Ascending aorta (tissue), 2 donors: ENCODE data around the gene RFTN1. TPM values are rescaled to one million over a fixed set of nuclear protein-coding genes. Genes with fewer than 3 reads are reported as not detected.

Experiments used
- DNase-seq, 2 donors: peaks; one replicate each; pipeline ENCODE4 v3.0.0-alpha.2; 2019; ENCODE audit warnings: low spot score in 2 of 2
- H3K27ac ChIP-seq, 2 donors: fragments of 200-600 bp; sonication (generic); one replicate each; pipeline ENCODE4 v1.5.1; 2016 to 2017; ENCODE audit warnings: mild to moderate bottlenecking in 1 of 2
- H3K27me3 ChIP-seq: fragments of 200-600 bp; sonication (generic); one replicate; pipeline ENCODE4 v1.5.1; 2017
- H3K36me3 ChIP-seq, 2 donors: fragments of 200-600 bp; sonication (generic); one replicate each; pipeline ENCODE4 v1.5.1; 2016
- H3K4me1 ChIP-seq, 2 donors: fragments of 200-600 bp; sonication (generic); one replicate each; pipeline ENCODE4 v1.5.1; 2016 to 2017; ENCODE audit warnings: mild to moderate bottlenecking in 1 of 2
- H3K4me3 ChIP-seq, 2 donors: fragments of 200-600 bp; sonication (generic); one replicate each; pipeline ENCODE4 v1.5.1; 2016 to 2017; ENCODE audit warnings: mild to moderate bottlenecking in 1 of 2
- H3K9me3 ChIP-seq, 2 donors: fragments of 200-600 bp; sonication (generic); one replicate each; pipeline ENCODE4 v1.5.1; 2016
- intact Hi-C: fragments of 100-400 bp; cut with DNase I; formaldehyde crosslinking; loops from one replicate; pipeline ENCODE4 v1.15.1; 2023
- total RNA-seq: library from RNA; depleted of rRNA; stranded (reverse); fragments of >200 nt; gene quantifications from one replicate; pipeline ENCODE4 v1.1.0, GENCODE V29; 2016
- TF ChIP-seq, protein P1 (sequence below), 3 experiments: fragments of 200-600 bp in 2 of 3; fragments of 450-650 bp in 1 of 3; sonication (generic) in 2 of 3; IDR thresholded peaks; one replicate each; pipeline ENCODE4 v1.5.1; 2016 to 2019; ENCODE audit warnings: antibody characterized with exemption in 3 of 3, mild to moderate bottlenecking in 1 of 3, moderate library complexity in 1 of 3

The RFTN1 gene
- total RNA-seq, 1 donor from 2014 or later = 72.6 TPM

DNA sequence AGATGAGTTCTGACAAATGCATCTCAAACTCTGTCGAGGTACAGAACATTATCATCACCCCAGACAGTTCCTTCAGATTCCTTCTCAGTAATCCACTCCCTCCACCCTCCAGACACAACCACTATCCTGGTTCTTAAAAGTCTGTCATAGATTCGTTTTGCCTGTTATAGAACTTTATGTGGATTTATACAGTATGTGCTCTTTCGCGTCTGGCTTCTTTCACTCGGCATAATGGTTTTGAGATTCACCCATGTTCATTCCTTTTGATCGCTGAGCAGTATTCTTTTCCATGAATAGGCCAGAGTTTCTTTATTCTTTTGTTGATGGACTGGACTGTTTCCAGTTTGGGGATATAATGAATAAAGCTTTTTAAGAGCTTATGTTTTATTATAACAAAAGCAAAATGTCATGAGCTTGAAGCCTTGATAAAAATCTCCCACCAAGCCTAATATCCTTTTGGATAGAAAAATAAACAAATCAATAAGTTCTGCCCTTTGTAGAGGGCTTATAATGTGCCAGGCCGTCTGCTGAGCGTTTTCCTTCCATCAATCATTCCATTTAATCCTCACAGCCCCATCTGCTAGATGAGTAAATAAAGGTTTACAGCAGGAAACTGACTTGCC, 21.3 kb upstream of the RFTN1 start:
- DNase-seq = no peak

DNA sequence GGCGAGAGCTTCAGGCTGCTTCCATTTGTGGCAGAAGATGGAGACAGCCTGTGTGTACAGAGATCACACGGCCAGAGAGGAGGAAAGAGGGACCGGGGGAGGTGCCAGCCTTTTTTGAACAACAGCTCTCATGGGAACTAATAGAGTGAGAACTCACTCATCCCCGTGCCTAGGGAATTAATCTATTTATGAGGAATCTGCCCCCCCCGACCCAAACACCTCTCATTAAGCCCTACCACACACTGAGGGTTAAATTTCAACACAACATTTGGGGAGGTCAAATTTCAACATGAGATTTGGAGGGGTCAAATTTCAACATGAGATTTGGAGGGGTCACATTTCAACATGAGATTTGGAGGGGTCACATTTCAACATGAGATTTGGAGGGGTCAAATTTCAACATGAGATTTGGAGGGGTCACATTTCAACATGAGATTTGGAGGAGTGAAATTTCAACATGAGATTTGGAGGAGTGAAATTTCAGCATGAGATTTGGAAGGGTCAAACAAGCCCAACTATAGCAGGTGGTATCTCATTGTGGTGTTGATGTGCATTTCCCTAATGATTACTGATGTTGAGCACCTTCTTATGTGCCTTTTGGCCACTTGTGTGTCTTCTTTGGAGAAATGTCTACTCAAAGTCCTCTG, 20.6 kb upstream of the RFTN1 start:
- no peak for DNase-seq
- no peak overlapping the region for H3K27ac ChIP-seq
- intact Hi-C loops = no loop called here
- no peaks in the 10 kb centered on the region for H3K36me3 ChIP-seq
- H3K4me3 ChIP-seq = no peak overlapping the region
- no peaks in the 10 kb centered on the region for H3K27me3 ChIP-seq
- no peaks in the 10 kb centered on the region for H3K4me1 ChIP-seq
- TF ChIP-seq, protein P1, sequence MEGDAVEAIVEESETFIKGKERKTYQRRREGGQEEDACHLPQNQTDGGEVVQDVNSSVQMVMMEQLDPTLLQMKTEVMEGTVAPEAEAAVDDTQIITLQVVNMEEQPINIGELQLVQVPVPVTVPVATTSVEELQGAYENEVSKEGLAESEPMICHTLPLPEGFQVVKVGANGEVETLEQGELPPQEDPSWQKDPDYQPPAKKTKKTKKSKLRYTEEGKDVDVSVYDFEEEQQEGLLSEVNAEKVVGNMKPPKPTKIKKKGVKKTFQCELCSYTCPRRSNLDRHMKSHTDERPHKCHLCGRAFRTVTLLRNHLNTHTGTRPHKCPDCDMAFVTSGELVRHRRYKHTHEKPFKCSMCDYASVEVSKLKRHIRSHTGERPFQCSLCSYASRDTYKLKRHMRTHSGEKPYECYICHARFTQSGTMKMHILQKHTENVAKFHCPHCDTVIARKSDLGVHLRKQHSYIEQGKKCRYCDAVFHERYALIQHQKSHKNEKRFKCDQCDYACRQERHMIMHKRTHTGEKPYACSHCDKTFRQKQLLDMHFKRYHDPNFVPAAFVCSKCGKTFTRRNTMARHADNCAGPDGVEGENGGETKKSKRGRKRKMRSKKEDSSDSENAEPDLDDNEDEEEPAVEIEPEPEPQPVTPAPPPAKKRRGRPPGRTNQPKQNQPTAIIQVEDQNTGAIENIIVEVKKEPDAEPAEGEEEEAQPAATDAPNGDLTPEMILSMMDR (IDR thresholded peaks at IDR 0.05) = no peak
- H3K9me3 ChIP-seq = no peaks in the 10 kb centered on the region

More for the DNA sequence above, 21.3 kb upstream of the RFTN1 start:
- TF ChIP-seq, protein P1 (IDR thresholded peaks at IDR 0.05) = no peak
- Histone ChIP-seq H3K9me3 (no peaks in the 10 kb centered on the region), H3K36me3 (no peaks in the 10 kb centered on the region), H3K4me1 (no peaks in the 10 kb centered on the region), H3K27ac (no peak overlapping the region), H3K27me3 (no peaks in the 10 kb centered on the region), H3K4me3 (no peak overlapping the region)
- intact Hi-C loops = no loop called here

DNA sequence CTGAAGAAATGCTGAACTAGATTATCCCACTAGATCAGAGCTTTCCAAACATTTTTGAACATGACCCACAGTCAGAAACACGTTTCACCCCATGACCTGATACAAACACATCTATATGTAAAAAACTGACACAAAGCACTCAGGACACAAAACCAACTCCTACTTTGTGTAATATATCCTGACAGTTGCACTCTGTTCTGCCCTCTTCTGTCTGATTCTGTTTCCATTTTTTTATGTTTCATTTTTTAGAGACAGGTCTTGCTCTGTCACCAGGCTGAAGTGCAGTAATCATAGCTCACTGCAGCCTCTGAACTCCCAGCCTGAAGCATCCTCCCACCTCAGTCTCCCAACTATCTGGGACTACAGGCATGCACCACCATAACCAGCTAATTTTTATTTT, 15.8 kb upstream of the RFTN1 start:
- TF ChIP-seq, protein P1 (IDR thresholded peaks at IDR 0.05) = no peak
- DNase-seq = no peak
- intact Hi-C loops = no loop called here
- H3K4me3 ChIP-seq = no peak overlapping the region
- H3K27me3 ChIP-seq = no peaks in the 10 kb centered on the region
- H3K36me3 ChIP-seq = no peaks in the 10 kb centered on the region
- peaks cover 0 to 3% of the 10 kb centered on the region in 2 donors for H3K9me3 ChIP-seq
- H3K4me1 ChIP-seq = no peaks in the 10 kb centered on the region
- no peak overlapping the region for H3K27ac ChIP-seq

DNA sequence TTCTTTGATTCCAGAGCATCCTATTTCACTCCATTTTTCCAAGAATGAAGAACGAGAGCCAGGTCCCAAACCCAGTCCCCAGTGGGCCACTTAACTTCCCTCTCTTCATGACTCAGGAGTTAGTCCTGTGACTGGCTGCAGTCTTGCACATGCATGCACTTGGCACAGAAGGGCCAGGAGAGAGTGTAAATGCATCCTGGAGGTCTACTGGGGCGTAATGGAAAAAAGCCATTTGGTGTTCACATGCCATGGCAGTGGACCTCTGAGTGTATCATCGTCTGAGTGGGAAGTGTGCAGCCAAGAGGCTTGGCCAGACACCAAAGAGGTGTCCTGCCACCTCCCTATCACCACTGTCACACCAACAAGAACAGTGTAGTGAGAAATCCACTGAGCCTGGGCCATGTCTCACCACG, 15.1 kb upstream of the RFTN1 start:
- DNase-seq = no peak
- TF ChIP-seq, protein P1 (IDR thresholded peaks at IDR 0.05) = no peak

DNA sequence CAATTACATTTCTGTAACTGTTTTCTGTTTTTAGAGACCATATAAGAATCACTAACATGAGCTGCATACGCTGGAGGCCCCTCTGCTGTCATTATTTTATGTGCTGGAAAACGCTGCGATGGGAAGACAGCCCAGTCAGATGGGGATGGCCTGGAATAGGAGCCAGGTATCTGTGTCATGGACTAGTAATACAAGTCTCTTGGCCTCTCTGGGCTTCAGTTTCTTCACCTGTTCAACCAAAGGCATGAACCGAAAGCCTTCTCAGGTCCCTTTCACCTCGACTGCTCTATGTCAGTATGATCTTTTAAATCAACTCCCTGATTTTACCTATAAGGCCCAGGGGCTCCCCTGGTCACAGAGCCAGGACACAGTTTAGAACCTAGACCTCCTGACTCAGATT, 14.6 kb upstream of the RFTN1 start:
- no peak for DNase-seq
- Histone ChIP-seq H3K4me1 (no peaks in the 10 kb centered on the region), H3K27ac (no peak overlapping the region), H3K4me3 (no peak overlapping the region), H3K9me3 (peaks cover 0 to 8% of the 10 kb centered on the region in 2 donors), H3K36me3 (no peaks in the 10 kb centered on the region), H3K27me3 (no peaks in the 10 kb centered on the region)
- intact Hi-C loops = no loop called here
- TF ChIP-seq, protein P1 (IDR thresholded peaks at IDR 0.05) = no peak

More for the DNA sequence above, 15.1 kb upstream of the RFTN1 start:
- peaks cover 0 to 8% of the 10 kb centered on the region in 2 donors for H3K9me3 ChIP-seq
- H3K4me3 ChIP-seq = no peak overlapping the region
- no peaks in the 10 kb centered on the region for H3K27me3 ChIP-seq
- no peak overlapping the region for H3K27ac ChIP-seq
- H3K36me3 ChIP-seq = no peaks in the 10 kb centered on the region
- no peaks in the 10 kb centered on the region for H3K4me1 ChIP-seq
- intact Hi-C loops = no loop called here
